ENCODE data around the gene UMODL1. TPM values are rescaled to one million over a fixed set of nuclear protein-coding genes. Genes with fewer than 3 reads are reported as not detected.

UMODL1 gene
- total and polyA plus RNA-seq, 2 donors (not counting 3 experiments of a cell fraction or from before 2014, with no cell fraction given) = not detected

DNA sequence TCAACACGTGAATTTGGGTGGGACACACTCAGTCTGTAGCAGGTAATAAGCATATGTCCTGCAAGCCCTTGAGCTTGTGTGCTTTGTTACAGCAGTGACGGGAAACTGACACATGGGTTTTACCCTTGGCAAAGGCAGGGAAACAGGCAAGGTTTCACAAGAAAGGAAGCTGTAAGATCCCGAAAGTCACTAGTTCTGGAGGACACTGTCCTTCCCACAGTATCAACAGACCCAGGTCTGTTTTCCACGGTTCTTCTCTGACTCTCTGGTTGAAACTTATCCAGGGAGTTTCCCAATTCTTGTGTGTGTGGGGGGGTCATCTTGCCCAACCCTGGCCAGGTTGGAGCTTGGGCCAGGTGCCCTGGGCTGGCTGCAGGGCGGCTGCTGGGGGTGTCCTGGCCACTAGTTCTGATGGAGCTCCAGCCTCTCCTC is 31.6 kb upstream of the UMODL1 start:
- dilution Hi-C loops (cut with MboI; ENCODE audit: extremely low pct_ligation_motif_present, low sequenced_read_pairs) (no loop called here), intact Hi-C loops (cut with micrococcal nuclease) (no loop called here)
- Histone ChIP-seq H3K27ac (ENCODE audit: insufficient read depth, low read depth, low read length) (no peak overlapping the region), H3K9me3 (replicated peaks; ENCODE audit: control insufficient read depth, insufficient read depth, low read length) (no peaks in the 10 kb centered on the region), H3K4me3 (replicated peaks in 1 of 3; ENCODE audit: insufficient read depth in 1 of 3, low read depth in 1 of 3, low read length in 3 of 3) (no peak overlapping the region), H3K36me3 (ENCODE audit: control insufficient read depth in 2 of 2, extremely low read depth in 1 of 2, insufficient read depth in 2 of 2, low read length in 2 of 2) (no peaks in the 10 kb centered on the region), H4K20me1 (replicated peaks; ENCODE audit: control insufficient read depth, extremely low read depth, insufficient read depth, low read length) (no peaks in the 10 kb centered on the region), H3K79me2 (ENCODE audit: control insufficient read depth, insufficient read depth, low read length) (no peaks in the 10 kb centered on the region), H2AFZ (ENCODE audit: low read depth, low read length) (no peak overlapping the region), H3K9ac (replicated peaks; ENCODE audit: extremely low read depth, insufficient read depth, low read length) (no peak overlapping the region), H3K27me3 (ENCODE audit: control insufficient read depth in 2 of 2, insufficient read depth in 2 of 2, low read length in 2 of 2) (peaks cover 0 to under 1% of the 10 kb centered on the region in 2 experiments), H3K4me1 (ENCODE audit: control insufficient read depth, extremely low read depth, insufficient read depth, low read length) (peaks cover 5% of the 10 kb centered on the region), H3K9me1 (replicated peaks; ENCODE audit: control insufficient read depth, extremely low read depth, insufficient read depth, low read length) (no peaks in the 10 kb centered on the region), H3K4me2 (ENCODE audit: insufficient read depth, low read length) (no peak overlapping the region)
- no peak for FAIRE-seq
- POLR2A ChIA-PET = no interaction called here
- no peak for TF ChIP-seq EZH2 (IDR thresholded peaks at IDR 0.05; ENCODE audit: borderline replicate concordance, low read depth, low read length, severe bottlenecking)
- TF ChIP-seq JUN (IDR thresholded peaks at IDR 0.05; ENCODE audit: borderline replicate concordance, insufficient read depth, insufficient read length, low read depth) = no peak
- TF ChIP-seq, protein P1, sequence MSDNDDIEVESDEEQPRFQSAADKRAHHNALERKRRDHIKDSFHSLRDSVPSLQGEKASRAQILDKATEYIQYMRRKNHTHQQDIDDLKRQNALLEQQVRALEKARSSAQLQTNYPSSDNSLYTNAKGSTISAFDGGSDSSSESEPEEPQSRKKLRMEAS (IDR thresholded peaks at IDR 0.05; ENCODE audit: insufficient read depth, insufficient read length) = no peak
- no peak for TF ChIP-seq POLR2AphosphoS5 (IDR thresholded peaks at IDR 0.05; ENCODE audit: insufficient read depth, low read depth, low read length)
- no peak for TF ChIP-seq POLR2A (IDR thresholded peaks at IDR 0.05; ENCODE audit: low read depth, low read length)
- TF ChIP-seq, protein P2, sequence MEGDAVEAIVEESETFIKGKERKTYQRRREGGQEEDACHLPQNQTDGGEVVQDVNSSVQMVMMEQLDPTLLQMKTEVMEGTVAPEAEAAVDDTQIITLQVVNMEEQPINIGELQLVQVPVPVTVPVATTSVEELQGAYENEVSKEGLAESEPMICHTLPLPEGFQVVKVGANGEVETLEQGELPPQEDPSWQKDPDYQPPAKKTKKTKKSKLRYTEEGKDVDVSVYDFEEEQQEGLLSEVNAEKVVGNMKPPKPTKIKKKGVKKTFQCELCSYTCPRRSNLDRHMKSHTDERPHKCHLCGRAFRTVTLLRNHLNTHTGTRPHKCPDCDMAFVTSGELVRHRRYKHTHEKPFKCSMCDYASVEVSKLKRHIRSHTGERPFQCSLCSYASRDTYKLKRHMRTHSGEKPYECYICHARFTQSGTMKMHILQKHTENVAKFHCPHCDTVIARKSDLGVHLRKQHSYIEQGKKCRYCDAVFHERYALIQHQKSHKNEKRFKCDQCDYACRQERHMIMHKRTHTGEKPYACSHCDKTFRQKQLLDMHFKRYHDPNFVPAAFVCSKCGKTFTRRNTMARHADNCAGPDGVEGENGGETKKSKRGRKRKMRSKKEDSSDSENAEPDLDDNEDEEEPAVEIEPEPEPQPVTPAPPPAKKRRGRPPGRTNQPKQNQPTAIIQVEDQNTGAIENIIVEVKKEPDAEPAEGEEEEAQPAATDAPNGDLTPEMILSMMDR (IDR thresholded peaks at IDR 0.05; ENCODE audit: extremely low read depth in 1 of 2, insufficient read depth in 1 of 2, low read depth in 1 of 2, low read length in 2 of 2) = no peak
- TF ChIP-seq GATA2 (IDR thresholded peaks at IDR 0.05; ENCODE audit: insufficient read depth, insufficient read length, low read depth, low read length) = no peak
- TF ChIP-seq MYC (IDR thresholded peaks at IDR 0.05; ENCODE audit: low read depth, low read length) = no peak
- no peak for TF ChIP-seq FOS (IDR thresholded peaks at IDR 0.05; ENCODE audit: borderline replicate concordance, insufficient read depth, low read length)
- no peak for DNase-seq (ENCODE audit: low read depth, low spot score)
- CTCF ChIA-PET = interaction anchor here (0.7 to 1.7 kb wide), 3 partner anchors 78 to 270 kb away, joined by 3 to 5 read pairs (median 4); no protein-coding TSS in a partner anchor
- BruUV-seq (replicated peaks) = no TSS peak

All from endothelial cell of umbilical vein (primary cell).